Measurements from ENCODE around the gene SAXO2. TPM values are rescaled to one million over a fixed set of nuclear protein-coding genes. Genes with fewer than 3 reads are reported as not detected.
"Not testable (repeated sequence)": the region's sequence is repeated elsewhere in the genome, so short reads cannot be mapped to it uniquely, and the experiment has no call there.

Gene SAXO2
- total RNA-seq, 4 donors from 2014 or later = 0.30 to 1.5 (median 1.5) TPM; not detected in 1

- peak in 1 of 2 donors; percentile 79 for DNase-seq (ENCODE audit: low spot score in 2 of 2)
- H3K4me3 ChIP-seq (ENCODE audit: low read depth, poor library complexity, severe bottlenecking) = no peak overlapping the region
- WGBS, 2 donors = 81 to 91% methylated on average over 9 of the region's 9 CpGs
- intact Hi-C loops (cut with DNase I; ENCODE audit: low total_unique reads) = no loop called here
- TF ChIP-seq CTCF (IDR thresholded peaks at IDR 0.05) = no peak
- no peak for TF ChIP-seq POLR2A (IDR thresholded peaks at IDR 0.05)
These were observed 52.3 kb downstream of the SAXO2 start for GRCh38 chr15:82314769-82315518.

- intact Hi-C loops (cut with DNase I; ENCODE audit: low total_unique reads) = no loop called here
- no peak overlapping the region for H3K4me3 ChIP-seq (ENCODE audit: low read depth, poor library complexity, severe bottlenecking)
- no peak for TF ChIP-seq CTCF (IDR thresholded peaks at IDR 0.05)
- no peak for TF ChIP-seq POLR2A (IDR thresholded peaks at IDR 0.05)
- DNase-seq (ENCODE audit: low spot score in 2 of 2) = peak in 1 of 2 donors; percentile 50
- WGBS, 2 donors = 88 to 89% methylated on average over 12 to 24 of the region's 24 CpGs
These were observed 53.1 kb downstream of the SAXO2 start for GRCh38 chr15:82315519-82316246.

GRCh38 chr15:82316247-82317090 lies 53.9 kb downstream of the SAXO2 start:
- H3K4me3 ChIP-seq (ENCODE audit: low read depth, poor library complexity, severe bottlenecking); intact Hi-C loops (cut with DNase I; ENCODE audit: low total_unique reads): not testable (repeated sequence)
- DNase-seq (ENCODE audit: low spot score in 2 of 2) = peak in 1 of 2 donors; percentile 76
- 87 to 94% methylated on average over 20 to 21 of the region's 23 CpGs for WGBS, 2 donors

GRCh38 chr15:82317091-82317489 lies 54.5 kb downstream of the SAXO2 start:
- DNase-seq (ENCODE audit: low spot score in 2 of 2) = no peak
- intact Hi-C loops (cut with DNase I; ENCODE audit: low total_unique reads) = no loop called here
- WGBS, 2 donors = 73 to 85% methylated on average over 12 of the region's 12 CpGs
- no peak for TF ChIP-seq CTCF (IDR thresholded peaks at IDR 0.05)
- TF ChIP-seq POLR2A (IDR thresholded peaks at IDR 0.05) = no peak
- H3K4me3 ChIP-seq (ENCODE audit: low read depth, poor library complexity, severe bottlenecking) = no peak overlapping the region

GRCh38 chr15:82317516-82317915 lies 54.9 kb downstream of the SAXO2 start:
- WGBS, 2 donors = 86 to 94% methylated on average over 6 of the region's 7 CpGs
- intact Hi-C loops (cut with DNase I; ENCODE audit: low total_unique reads); H3K4me3 ChIP-seq (ENCODE audit: low read depth, poor library complexity, severe bottlenecking): not testable (repeated sequence)
- DNase-seq (ENCODE audit: low spot score in 2 of 2) = peak in 1 of 2 donors; percentile 75

GRCh38 chr15:82318281-82318680 lies 55.7 kb downstream of the SAXO2 start:
- peak in 1 of 2 donors; percentile 83 for DNase-seq (ENCODE audit: low spot score in 2 of 2)
- 88 to 92% methylated on average over 7 of the region's 8 CpGs for WGBS, 2 donors
- intact Hi-C loops (cut with DNase I; ENCODE audit: low total_unique reads); H3K4me3 ChIP-seq (ENCODE audit: low read depth, poor library complexity, severe bottlenecking): not testable (repeated sequence)

- intact Hi-C loops (cut with DNase I; ENCODE audit: low total_unique reads); H3K4me3 ChIP-seq (ENCODE audit: low read depth, poor library complexity, severe bottlenecking): not testable (repeated sequence)
- 72 to 90% methylated on average over 7 to 13 of the region's 19 CpGs for WGBS, 2 donors
- DNase-seq (ENCODE audit: low spot score in 2 of 2) = peak in 1 of 2 donors; percentile 81
These were observed 57.1 kb downstream of the SAXO2 start for GRCh38 chr15:82319522-82320278.

- H3K4me3 ChIP-seq (ENCODE audit: low read depth, poor library complexity, severe bottlenecking); intact Hi-C loops (cut with DNase I; ENCODE audit: low total_unique reads): not testable (repeated sequence)
- WGBS, 2 donors = 67 to 71% methylated on average over 3 of the region's 6 CpGs
- DNase-seq (ENCODE audit: low spot score in 2 of 2) = peak in 1 of 2 donors; percentile 31
These were observed 58.2 kb downstream of the SAXO2 start for GRCh38 chr15:82320861-82321260.

- intact Hi-C loops (cut with DNase I; ENCODE audit: low total_unique reads); H3K4me3 ChIP-seq (ENCODE audit: low read depth, poor library complexity, severe bottlenecking): not testable (repeated sequence)
- no CpG with 5 or more reads among the region's 10 CpGs for WGBS, 2 donors
- peak in 1 of 2 donors; percentile 3 for DNase-seq (ENCODE audit: low spot score in 2 of 2)
These were observed 59.9 kb downstream of the SAXO2 start for GRCh38 chr15:82322488-82322887.

- peak in 1 of 2 donors; percentile 57 for DNase-seq (ENCODE audit: low spot score in 2 of 2)
- intact Hi-C loops (cut with DNase I; ENCODE audit: low total_unique reads); H3K4me3 ChIP-seq (ENCODE audit: low read depth, poor library complexity, severe bottlenecking): not testable (repeated sequence)
- 62 to 63% methylated on average over 5 of the region's 6 CpGs for WGBS, 2 donors
These were observed 62.2 kb downstream of the SAXO2 start for GRCh38 chr15:82324831-82325230.

Data from lower leg skin (tissue), 4 donors.